HepG2 (cell line): ENCODE data around the gene ZNF578. TPM values are rescaled to one million over a fixed set of nuclear protein-coding genes. Genes with fewer than 3 reads are reported as not detected.

Experiments
- ATAC-seq: fragments of 200-7000 bp; cut with Tn5 transposase; 3 replicates; pipeline ENCODE4 v1.9.1; 2020; ENCODE audit warnings: mild to moderate bottlenecking, moderate library complexity
- BruUV-seq: library from RNA; stranded (reverse); fragments of 400-500 nt; replicated peaks from 2 replicates; lab custom pipeline; 2021; lab: Mats Ljungman, UMichigan
- CTCF ChIA-PET: fragments of 300-600 bp; formaldehyde crosslinking; extraction: SDS; loops from one replicate; lab custom pipeline; 2021; ENCODE audit warnings: low total read pairs, inconsistent platforms, low intra/inter-chr PET ratio; lab: Yijun Ruan, JAX
- POLR2A ChIA-PET: fragments of 350-600 bp; sonication (Branson Sonifier 250); formaldehyde crosslinking; loops from one replicate; lab custom pipeline; 2020; ENCODE audit warnings: antibody characterized with exemption, inconsistent platforms; lab: Yijun Ruan, JAX
- DNase-seq: peaks from one replicate; pipeline ENCODE4 v3.0.0-alpha.2; 2015; ENCODE audit warnings: low spot score
- FAIRE-seq: peaks from 3 replicates; lab custom pipeline; 2011; peaks lifted over from hg19 to GRCh38; lab: Jason Lieb, UNC
- H2AFZ ChIP-seq: one replicate; pipeline ENCODE4 v1.6.1; 2011; ENCODE audit warnings: low read length, inconsistent platforms
- H3K27ac ChIP-seq: fragments of 300-600 bp; 3 replicates; pipeline ENCODE4 v1.8.0; 2011; ENCODE audit warnings: mixed run types, mild to moderate bottlenecking, mixed read lengths, low read length, inconsistent platforms; ENCODE audit not compliant: insufficient read depth; ENCODE audit errors: extremely low read length
- H3K27me3 ChIP-seq, 2 experiments: fragments of 200-600 bp in 1 of 2; 2 replicates in 1 of 2; 3 replicates in 1 of 2; pipeline versions ENCODE4 v1.6.0 to v1.8.0; 2011; ENCODE audit warnings: low read length in 2 of 2, mild to moderate bottlenecking in 2 of 2, moderate library complexity in 2 of 2, inconsistent platforms in 1 of 2; ENCODE audit not compliant: insufficient read depth in 2 of 2, control insufficient read depth in 1 of 2
- H3K36me3 ChIP-seq, 2 experiments: fragments of 200-600 bp in 1 of 2; replicated peaks in 1 of 2; 2 replicates in 1 of 2; 3 replicates in 1 of 2; pipeline versions ENCODE4 v1.5.1 to v1.8.0; 2011; ENCODE audit warnings: low read length in 2 of 2, inconsistent platforms in 1 of 2; ENCODE audit not compliant: insufficient read depth in 2 of 2, control insufficient read depth in 1 of 2
- H3K4me1 ChIP-seq: 2 replicates; pipeline ENCODE4 v1.5.1; 2012; ENCODE audit warnings: low read length, inconsistent platforms; ENCODE audit not compliant: insufficient read depth
- H3K4me2 ChIP-seq: 2 replicates; pipeline ENCODE4 v1.6.0; 2011; ENCODE audit warnings: low read depth, low read length, inconsistent platforms
- H3K4me3 ChIP-seq, 3 experiments: fragments of 200-600 bp in 1 of 3; sonication (generic), shearing (Covaris generic) in 1 of 3; replicated peaks in 1 of 3; 2 replicates each; pipeline ENCODE4 v1.5.1; 2011 to 2016; ENCODE audit warnings: low read length in 3 of 3, inconsistent platforms in 2 of 3, low read depth in 2 of 3, mild to moderate bottlenecking in 2 of 3, control low read depth in 1 of 3, mixed read lengths in 1 of 3; ENCODE audit not compliant: insufficient read depth in 1 of 3
- H3K79me2 ChIP-seq: one replicate; pipeline ENCODE4 v1.6.1; 2011; ENCODE audit warnings: low read length, inconsistent platforms; ENCODE audit not compliant: insufficient read depth
- H3K9ac ChIP-seq: 2 replicates; pipeline ENCODE4 v1.6.0; 2011; ENCODE audit warnings: mild to moderate bottlenecking, low read depth, low read length, inconsistent platforms; ENCODE audit not compliant: insufficient read depth
- H3K9me3 ChIP-seq: 2 replicates; pipeline ENCODE4 v1.5.1; 2012; ENCODE audit warnings: mild to moderate bottlenecking, low read length
- H4K20me1 ChIP-seq: 2 replicates; pipeline ENCODE4 v1.6.0; 2011; ENCODE audit warnings: inconsistent platforms, mild to moderate bottlenecking, low read length, moderate library complexity; ENCODE audit not compliant: insufficient read depth
- CHD2 ChIP-seq: IDR thresholded peaks from 2 replicates; pipeline ENCODE4 v1.6.1; 2011; ENCODE audit warnings: low read depth, low read length, improper control_type of control experiment
- HES4 ChIP-seq: sonication (generic); formaldehyde crosslinking; IDR thresholded peaks from 2 replicates; pipeline ENCODE4 v1.9.0; 2021; ENCODE audit warnings: mild to moderate bottlenecking, missing genetic modification reagents, borderline replicate concordance
- KLF6 ChIP-seq: IDR thresholded peaks from 2 replicates; pipeline ENCODE4 v1.8.0; 2016; ENCODE audit warnings: missing biosample characterization, missing genetic modification reagents
- KLF9 ChIP-seq: IDR thresholded peaks from 2 replicates; pipeline ENCODE4 v1.6.1; 2016; ENCODE audit warnings: low read depth
- MEIS2 ChIP-seq: sonication (generic); formaldehyde crosslinking; IDR thresholded peaks from 2 replicates; pipeline ENCODE4 v1.9.0; 2021; ENCODE audit warnings: mild to moderate bottlenecking, missing genetic modification reagents
- PHF8 ChIP-seq: sonication (generic); formaldehyde crosslinking; IDR thresholded peaks from 2 replicates; pipeline ENCODE4 v1.5.0; 2020; ENCODE audit warnings: missing genetic modification reagents
- POLR2AphosphoS5 ChIP-seq: IDR thresholded peaks from 2 replicates; pipeline ENCODE4 v1.6.1; 2012; ENCODE audit warnings: low read depth, low read length
- PTBP1 ChIP-seq: fragments of 200-400 bp; formaldehyde crosslinking; IDR thresholded peaks from 2 replicates; pipeline ENCODE4 v1.6.1; 2018; ENCODE audit warnings: low read length, low read depth; ENCODE audit not compliant: poor library complexity, severe bottlenecking
- RXRA ChIP-seq: sonication (generic); formaldehyde crosslinking; IDR thresholded peaks from 2 replicates; pipeline ENCODE4 v1.5.1; 2020; ENCODE audit warnings: missing genetic modification reagents
- SKI ChIP-seq: fragments of 450-650 bp; IDR thresholded peaks from one replicate; pipeline ENCODE4 v1.6.1; 2018; ENCODE audit warnings: mild to moderate bottlenecking; ENCODE audit not compliant: partially characterized antibody
- ZFP91 ChIP-seq: sonication (generic); formaldehyde crosslinking; IDR thresholded peaks from 2 replicates; pipeline ENCODE4 v1.9.0; 2022; ENCODE audit warnings: missing genetic modification reagents, mild to moderate bottlenecking, borderline replicate concordance
- ZNF251 ChIP-seq: sonication (generic); formaldehyde crosslinking; IDR thresholded peaks from 2 replicates; pipeline ENCODE4 v1.9.0; 2021; ENCODE audit warnings: mild to moderate bottlenecking, missing genetic modification reagents
- ZNF280B ChIP-seq: sonication (generic); formaldehyde crosslinking; IDR thresholded peaks from 2 replicates; pipeline ENCODE4 v1.5.0; 2020; ENCODE audit warnings: missing genetic modification reagents, mild to moderate bottlenecking, borderline replicate concordance
- ZNF441 ChIP-seq: sonication (generic); formaldehyde crosslinking; IDR thresholded peaks from 2 replicates; pipeline ENCODE4 v1.7.0; 2021; ENCODE audit warnings: missing genetic modification reagents, borderline replicate concordance
- ZNF891 ChIP-seq: sonication (generic); formaldehyde crosslinking; IDR thresholded peaks from 2 replicates; pipeline ENCODE4 v1.5.0; 2020; ENCODE audit warnings: mild to moderate bottlenecking, missing genetic modification reagents
- ZSCAN30 ChIP-seq: sonication (generic); formaldehyde crosslinking; IDR thresholded peaks from 2 replicates; pipeline ENCODE4 v1.5.0; 2020; ENCODE audit warnings: mild to moderate bottlenecking, missing genetic modification reagents
- WGBS: methylation state at CpG from one replicate; pipeline ENCODE4 v1.1.6; 2017; ENCODE audit warnings: low lambda C conversion rate; 5-methylcytosine and 5-hydroxymethylcytosine counted together
- in situ Hi-C: cut with HindIII; loops from 2 replicates; pipeline ENCODE4 v1.10.0; 2017; ENCODE audit warnings: low pct_unique_long_range_greater_than_20kb; ENCODE audit not compliant: extremely low pct_ligation_motif_present
- intact Hi-C: fragments of 100-400 bp; cut with micrococcal nuclease; formaldehyde crosslinking; loops from one replicate; pipeline ENCODE4 v1.10.0; 2022; ENCODE audit not compliant: unreplicated experiment
- polyA plus RNA-seq, 8 experiments: library from polyadenylated mRNA; depleted of rRNA in 3 of 8; stranded (reverse) in 7 of 8; unstranded in 1 of 8; fragments of >200 nt; fragmentation: Illumina TruSeq in 4 of 8; extraction: Trizol in 4 of 8; gene quantifications; 2 replicates each; pipeline versions ENCODE4 v1.2.1 to v1.2.3, GENCODE V29; 2011 to 2016; ENCODE audit warnings: low read depth in 4 of 8, missing spikeins in 1 of 8, mixed read lengths in 1 of 8; ENCODE audit not compliant: insufficient read depth in 1 of 8
- total RNA-seq, 5 experiments: library from RNA; depleted of rRNA; stranded (reverse); fragments of >200 nt; fragmentation: Illumina TruSeq; extraction: Trizol; gene quantifications; 2 replicates each; pipeline ENCODE4 v1.2.3, GENCODE V29; 2016; ENCODE audit warnings: low read depth in 1 of 5

ZNF578 gene
- total and polyA plus RNA-seq, 2 of the 13 experiments (the other 11 are each of a cell fraction or from before 2014, with no cell fraction given): not detected

- TF ChIP-seq ZFP91 (CRISPR knock-in tag): no peak
- no peak for TF ChIP-seq POLR2AphosphoS5
- TF ChIP-seq MEIS2 (CRISPR knock-in tag): 0 out of 2 replicates have a peak, but pooled peaks have one; percentile 34
- 0 out of 2 replicates have a peak, but pooled peaks have one; percentile 32 for TF ChIP-seq HES4 (CRISPR knock-in tag)
- 0 out of 2 replicates have a peak, but pooled peaks have one; percentile 50 for TF ChIP-seq ZNF891 (CRISPR knock-in tag)
- no peak for TF ChIP-seq ZSCAN30 (CRISPR knock-in tag)
- TF ChIP-seq SKI: no peak
- peak; percentile 8; the same call in 1 of the 2 replicates for TF ChIP-seq PHF8 (CRISPR knock-in tag)
- TF ChIP-seq ZNF280B (CRISPR knock-in tag): 0 out of 2 replicates have a peak, but pooled peaks have one; percentile 39
Observed at GRCh38 chr19:52527956-52528351, 74.6 kb downstream of the ZNF578 start (continued).

- intact Hi-C loops: no loop called here
- FAIRE-seq (no peak), ATAC-seq (no peak), DNase-seq (no peak)
- BruUV-seq: no TSS peak
- peaks cover 10% of the 10 kb centered on the region for H3K4me1 ChIP-seq
- 95% methylated on average over 2 of the region's 2 CpGs for WGBS
- no peak overlapping the region for H3K27ac ChIP-seq
- no peak overlapping the region for H3K4me3 ChIP-seq
- CTCF ChIA-PET: no interaction called here
- H3K27me3 ChIP-seq: no peaks in the 10 kb centered on the region; a peak in 1 of 5 replicates
- H4K20me1 ChIP-seq: no peaks in the 10 kb centered on the region
- H3K4me2 ChIP-seq: no peak overlapping the region
- H3K9ac ChIP-seq: no peak overlapping the region
- H3K79me2 ChIP-seq: no peaks in the 10 kb centered on the region
- peaks cover 3% of the 10 kb centered on the region for H3K9me3 ChIP-seq
- H3K36me3 ChIP-seq: peaks cover 0 to 8% of the 10 kb centered on the region in 2 experiments; a peak in 3 of 5 replicates
- POLR2A ChIA-PET: no interaction called here
- in situ Hi-C loops: no loop called here
- H2AFZ ChIP-seq: no peak overlapping the region
- TF ChIP-seq CHD2: no peak
- no peak for TF ChIP-seq ZNF251 (CRISPR knock-in tag)
- TF ChIP-seq ZNF441 (CRISPR knock-in tag): no peak
- TF ChIP-seq KLF6 (CRISPR knock-in tag): no peak
- no peak for TF ChIP-seq KLF9
- TF ChIP-seq RXRA (CRISPR knock-in tag): no peak
- no peak for TF ChIP-seq PTBP1
Observed at GRCh38 chr19:52532480-52532879, 79.1 kb downstream of the ZNF578 start.
